ENCODE measurements around the gene ABHD5. TPM values are rescaled to one million over a fixed set of nuclear protein-coding genes. Genes with fewer than 3 reads are reported as not detected.

The ABHD5 gene
- polyA plus RNA-seq, 1 of the 3 experiments (the other 2 are of a cell fraction): 10.4 TPM

GRCh38 chr3:43753741-43754715, 63.3 kb downstream of the ABHD5 start:
- WGBS (ENCODE audit: low lambda C conversion rate): 49% methylated on average over 5 of the region's 5 CpGs
- Histone ChIP-seq H3K4me2 (peak overlapping the region; percentile 35), H3K27me3 (ENCODE audit: insufficient read depth) (no peaks in the 10 kb centered on the region), H3K27ac (ENCODE audit: low read depth in 2 of 2, low read length in 1 of 2) (peak overlapping the region in 1 of 2 experiments; percentile 33; a peak in 2 of 4 replicates), H3K36me3 (replicated peaks in 1 of 2; ENCODE audit: control insufficient read depth in 1 of 2, insufficient read depth in 2 of 2, low read length in 1 of 2) (no peaks in the 10 kb centered on the region), H2AFZ (ENCODE audit: low read depth) (no peak overlapping the region), H4K20me1 (ENCODE audit: insufficient read depth) (no peaks in the 10 kb centered on the region), H3F3A (replicated peaks; ENCODE audit: insufficient read depth) (peaks cover 10% of the 10 kb centered on the region), H3K4me3 (ENCODE audit: low read depth in 2 of 2, low read length in 1 of 2) (no peak overlapping the region), H3K79me2 (ENCODE audit: insufficient read depth) (no peaks in the 10 kb centered on the region), H3K9ac (no peak overlapping the region), H3K9me3 (no peaks in the 10 kb centered on the region), H3K9me2 (no peaks in the 10 kb centered on the region), H3K4me1 (ENCODE audit: control insufficient read depth in 1 of 2, insufficient read depth in 2 of 2, low read depth in 1 of 2, low read length in 1 of 2) (peaks cover 11 to 12% of the 10 kb centered on the region in 2 experiments; a peak in 3 of 4 replicates)
- CTCF ChIA-PET: interaction anchor here (0.9 to 1.7 kb wide), 2 partner anchors 11 to 209 kb away, joined by 3 to 5 read pairs; no protein-coding TSS in a partner anchor
- DNase-seq: no peak
- POLR2A ChIA-PET: interaction anchor here (0.6 kb wide), 1 partner anchor 12 kb away, joined by 3 read pairs; no protein-coding TSS in a partner anchor
- TF ChIP-seq USF1 (IDR thresholded peaks at IDR 0.05; ENCODE audit: borderline replicate concordance, low read depth) (peak; percentile 48; the same call in 1 of the 2 replicates), TAF1 (IDR thresholded peaks at IDR 0.05; ENCODE audit: borderline replicate concordance, low read depth, low read length) (peak; percentile 31; the same call in 1 of the 2 replicates), NFIC (IDR thresholded peaks at IDR 0.05; ENCODE audit: borderline replicate concordance) (peak; percentile 74; the same call in 1 of the 2 replicates), PBX3 (IDR thresholded peaks at IDR 0.05) (peak; percentile 80), EZH2phosphoT487 (IDR thresholded peaks at IDR 0.05; ENCODE audit: borderline replicate concordance, low read depth) (no peak), RAD21 (IDR thresholded peaks at IDR 0.05; ENCODE audit: low read length) (no peak), FOSL2 (IDR thresholded peaks at IDR 0.05; ENCODE audit: borderline replicate concordance, low read depth) (peak; percentile 85), JUND (IDR thresholded peaks at IDR 0.05) (peak; percentile 90), YY1 (IDR thresholded peaks at IDR 0.05; ENCODE audit: low read depth) (no peak), NRF1 (IDR thresholded peaks at IDR 0.05; ENCODE audit: low read depth, low read length) (no peak), CHD2 (IDR thresholded peaks at IDR 0.05; ENCODE audit: low read length, partially characterized antibody) (no peak), SMC3 (IDR thresholded peaks at IDR 0.05; ENCODE audit: low read depth, low read length) (no peak), FOXM1 (IDR thresholded peaks at IDR 0.05; ENCODE audit: low read depth) (no peak), USF2 (IDR thresholded peaks at IDR 0.05; ENCODE audit: borderline replicate concordance, low read depth, low read length) (no peak), MXI1 (IDR thresholded peaks at IDR 0.05; ENCODE audit: low read depth, low read length) (no peak), REST (IDR thresholded peaks at IDR 0.05; ENCODE audit: low read depth, low read length) (no peak), MEF2A (IDR thresholded peaks at IDR 0.05; ENCODE audit: borderline replicate concordance, low read depth) (0 out of 2 replicates have a peak, but pooled peaks have one; percentile 26), ELF1 (IDR thresholded peaks at IDR 0.05) (no peak), RXRA (IDR thresholded peaks at IDR 0.05; ENCODE audit: borderline replicate concordance, low read depth) (peak; percentile 41; the same call in 1 of the 2 replicates), TCF12 (IDR thresholded peaks at IDR 0.05) (peak; percentile 95), TEAD4 (IDR thresholded peaks at IDR 0.05; ENCODE audit: borderline replicate concordance, insufficient read depth) (peak; percentile 86), POLR2AphosphoS5 (IDR thresholded peaks at IDR 0.05; ENCODE audit: low read depth, low read length) (peak; percentile 31; the same call in 1 of the 2 replicates), RCOR1 (IDR thresholded peaks at IDR 0.05; ENCODE audit: low read length) (no peak), ZBTB33 (IDR thresholded peaks at IDR 0.05; ENCODE audit: borderline replicate concordance, low read depth) (0 out of 2 replicates have a peak, but pooled peaks have one; percentile 44)
